Activated T-cell treated with anti-CD3 and anti-CD28 coated beads for 1 hour (primary cell): Measurements from ENCODE around the gene ADAMTS13.
"Not testable (repeated sequence)": the region's sequence is repeated elsewhere in the genome, so short reads cannot be mapped to it uniquely, and the experiment has no call there.

Source experiments
- DNase-seq: peaks from one replicate; pipeline ENCODE4 v3.0.0-alpha.2; 2020; ENCODE audit warnings: low read depth

Gene ADAMTS13

DNA sequence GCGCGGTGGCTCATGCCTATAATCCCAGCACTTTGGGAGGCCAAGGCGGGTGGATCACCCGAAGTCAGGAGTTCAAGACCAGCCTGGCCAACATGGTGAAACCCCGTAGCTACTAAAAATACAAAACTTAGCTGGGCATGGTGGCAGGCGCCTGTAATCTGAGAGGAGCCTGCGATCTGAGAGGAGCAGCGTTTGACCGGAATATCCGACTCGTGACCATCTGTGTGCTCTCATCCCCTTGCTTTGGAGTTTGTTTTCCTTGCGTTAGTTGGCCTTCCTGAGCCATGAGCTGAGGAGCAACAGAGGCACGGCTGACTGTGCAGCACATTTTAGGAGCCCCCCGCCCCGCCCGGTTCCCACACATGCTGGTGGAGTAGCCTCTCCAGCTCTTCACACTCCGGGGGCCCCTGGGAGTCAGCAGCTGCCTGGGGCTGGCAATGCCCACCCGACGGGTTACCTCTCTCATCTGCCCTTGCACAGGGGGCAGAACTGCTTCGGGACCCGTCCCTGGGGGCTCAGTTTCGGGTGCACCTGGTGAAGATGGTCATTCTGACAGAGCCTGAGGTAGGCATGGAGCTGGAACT is 3.0 kb downstream of the ADAMTS13 start:
- DNase-seq, result no peak

DNA sequence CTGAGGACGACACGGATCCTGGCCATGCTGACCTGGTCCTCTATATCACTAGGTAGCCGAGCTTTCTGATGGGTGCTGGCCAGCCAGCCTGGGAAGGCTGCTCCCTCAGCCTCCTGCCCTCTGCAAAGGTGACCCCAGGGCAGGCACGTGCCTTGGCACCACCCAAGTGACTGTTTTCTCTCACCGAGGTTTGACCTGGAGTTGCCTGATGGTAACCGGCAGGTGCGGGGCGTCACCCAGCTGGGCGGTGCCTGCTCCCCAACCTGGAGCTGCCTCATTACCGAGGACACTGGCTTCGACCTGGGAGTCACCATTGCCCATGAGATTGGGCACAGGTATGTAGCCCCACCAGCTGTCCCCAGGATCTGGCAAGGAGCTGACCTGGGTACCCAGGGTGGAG is 3.8 kb downstream of the ADAMTS13 start:
- DNase-seq, result no peak

DNA sequence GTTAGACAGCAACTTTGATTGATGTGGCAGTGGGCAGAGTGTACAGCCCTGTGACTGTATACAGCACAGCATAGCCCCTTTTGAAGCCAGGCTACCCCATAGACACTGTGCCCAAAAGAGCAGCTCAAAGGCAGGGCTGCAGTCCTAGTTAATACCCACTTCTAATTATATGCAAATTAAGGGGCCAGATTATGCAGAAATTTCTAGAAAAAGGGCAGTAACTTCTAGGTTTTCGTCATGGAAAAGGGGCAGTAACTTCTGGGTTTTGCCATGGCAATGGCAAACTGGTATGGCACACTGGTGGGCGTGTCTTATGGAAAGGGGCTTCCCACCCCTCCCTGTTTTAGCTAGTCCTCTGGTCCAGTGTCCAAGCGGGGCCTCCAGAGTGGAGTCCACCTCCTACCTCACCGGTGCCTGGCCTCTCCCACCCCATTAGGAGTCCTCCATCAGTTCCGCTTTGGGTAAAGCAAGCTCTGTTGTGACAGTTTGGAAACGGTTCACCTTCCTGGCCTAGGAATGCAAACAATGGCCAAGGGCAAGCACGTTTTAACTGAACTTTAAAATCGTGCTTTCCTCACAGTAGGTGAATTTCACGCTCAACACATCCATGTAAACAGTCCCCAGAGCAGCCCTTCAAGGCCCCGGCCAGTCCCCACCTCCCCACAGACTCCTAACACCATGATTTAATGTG is 5.6 kb downstream of the ADAMTS13 start:
- no peak for DNase-seq

DNA sequence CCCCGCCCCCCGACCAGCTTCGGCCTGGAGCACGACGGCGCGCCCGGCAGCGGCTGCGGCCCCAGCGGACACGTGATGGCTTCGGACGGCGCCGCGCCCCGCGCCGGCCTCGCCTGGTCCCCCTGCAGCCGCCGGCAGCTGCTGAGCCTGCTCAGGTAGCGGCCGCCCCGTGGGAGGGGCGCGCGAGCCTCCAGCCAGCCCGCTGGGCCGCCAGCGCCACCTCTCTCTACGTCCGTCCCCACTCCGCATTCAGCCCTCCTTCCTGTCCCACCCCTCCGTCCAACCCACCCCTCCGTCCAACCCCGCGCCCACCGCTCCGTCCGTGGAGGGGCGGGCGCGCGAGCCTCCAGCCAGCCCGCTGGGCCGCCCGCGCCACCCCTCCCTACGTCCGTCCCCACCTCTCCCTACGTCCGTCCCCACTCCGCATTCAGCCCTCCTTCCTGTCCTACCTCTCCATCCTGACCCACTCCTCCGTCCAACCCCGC is 6.5 kb downstream of the ADAMTS13 start:
- no peak for DNase-seq

DNA sequence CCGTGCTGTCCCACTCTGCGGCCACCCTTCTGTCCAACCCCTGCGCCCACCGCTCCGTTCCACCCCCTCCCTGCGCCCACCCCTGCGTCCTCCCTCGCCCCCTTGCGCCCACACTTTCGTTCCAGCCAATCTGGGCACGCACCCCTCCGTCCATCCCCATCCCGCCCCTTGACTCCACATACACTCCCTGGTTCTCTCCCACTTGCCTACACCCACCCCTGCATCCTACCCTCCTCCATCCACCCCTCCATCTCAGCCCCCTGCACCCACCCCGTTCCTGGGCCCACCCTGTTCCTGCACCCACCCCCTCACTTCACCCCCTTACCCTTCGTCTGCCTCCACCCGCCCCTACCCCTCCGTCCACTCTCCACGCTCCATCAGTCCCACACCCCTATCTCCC is 7.0 kb downstream of the ADAMTS13 start:
- no peak for DNase-seq

DNA sequence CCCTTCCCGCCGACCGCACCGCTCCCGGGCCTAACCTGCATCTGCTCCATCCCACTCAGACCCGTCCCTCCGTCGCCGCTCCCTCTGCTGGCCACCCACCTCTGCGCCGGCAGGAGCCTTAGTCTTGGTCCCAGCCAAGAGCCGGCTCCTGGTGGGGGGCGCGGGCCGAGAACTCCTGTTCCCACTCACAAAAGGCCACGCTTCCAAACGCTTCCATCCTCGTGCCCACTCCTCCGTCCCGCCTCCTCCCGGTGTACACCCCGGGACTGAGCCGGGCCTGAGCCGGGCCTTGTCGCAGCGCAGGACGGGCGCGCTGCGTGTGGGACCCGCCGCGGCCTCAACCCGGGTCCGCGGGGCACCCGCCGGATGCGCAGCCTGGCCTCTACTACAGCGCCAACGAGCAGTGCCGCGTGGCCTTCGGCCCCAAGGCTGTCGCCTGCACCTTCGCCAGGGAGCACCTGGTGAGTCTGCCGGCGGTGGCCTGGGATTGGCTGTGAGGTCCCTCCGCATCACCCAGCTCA is 7.5 kb downstream of the ADAMTS13 start:
- DNase-seq, result peak; percentile 9

DNA sequence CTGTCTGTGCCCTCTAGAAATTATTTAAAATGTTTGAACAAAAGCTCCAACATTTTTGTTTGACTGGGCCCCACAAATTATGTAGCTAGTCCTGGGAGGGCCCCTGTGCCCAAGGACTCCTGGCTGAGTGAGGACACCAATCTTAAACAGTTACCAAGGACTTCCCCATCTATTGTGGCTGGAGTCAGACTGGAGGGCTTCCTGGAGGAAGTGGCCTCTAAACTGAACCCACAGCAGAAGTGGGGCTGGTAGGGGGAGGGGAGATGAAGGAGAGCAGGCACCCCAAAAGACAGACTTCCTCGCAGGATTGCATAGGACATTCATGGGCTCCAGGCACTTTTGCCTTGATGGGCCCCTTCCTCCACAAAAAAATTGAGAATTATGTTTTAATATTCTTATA is 8.1 kb downstream of the ADAMTS13 start:
- DNase-seq, result no peak

DNA sequence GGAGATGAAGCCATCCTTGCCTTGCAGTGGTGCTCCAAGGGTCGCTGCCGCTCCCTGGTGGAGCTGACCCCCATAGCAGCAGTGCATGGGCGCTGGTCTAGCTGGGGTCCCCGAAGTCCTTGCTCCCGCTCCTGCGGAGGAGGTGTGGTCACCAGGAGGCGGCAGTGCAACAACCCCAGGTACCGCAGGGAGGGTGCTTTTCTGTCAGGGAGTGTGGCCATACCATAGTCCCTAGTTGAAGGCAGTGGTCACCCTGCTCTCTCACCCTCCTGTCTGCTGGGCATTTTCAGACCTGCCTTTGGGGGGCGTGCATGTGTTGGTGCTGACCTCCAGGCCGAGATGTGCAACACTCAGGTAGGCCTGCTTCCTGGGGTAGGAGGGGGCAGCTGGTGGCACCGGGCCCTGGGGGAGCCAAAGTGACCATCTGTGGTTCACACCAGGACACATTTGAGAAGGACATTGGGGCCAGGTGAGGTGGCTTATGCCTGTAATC is 11.2 kb downstream of the ADAMTS13 start:
- DNase-seq, result no peak

DNA sequence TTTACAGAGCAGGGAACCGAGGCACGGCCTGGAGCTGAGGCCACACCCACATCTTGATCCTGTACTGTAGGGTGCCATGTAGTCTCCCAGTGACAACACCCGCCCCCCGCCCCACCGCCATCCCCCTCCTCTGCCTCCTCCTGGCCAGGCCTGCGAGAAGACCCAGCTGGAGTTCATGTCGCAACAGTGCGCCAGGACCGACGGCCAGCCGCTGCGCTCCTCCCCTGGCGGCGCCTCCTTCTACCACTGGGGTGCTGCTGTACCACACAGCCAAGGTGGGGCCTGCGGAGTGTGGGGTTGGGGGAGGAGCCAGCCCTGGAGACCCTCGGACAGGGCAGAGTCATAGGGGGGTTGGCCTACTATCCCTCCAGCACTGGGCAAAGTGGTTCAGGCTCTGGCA is 14.5 kb downstream of the ADAMTS13 start:
- no peak for DNase-seq

DNA sequence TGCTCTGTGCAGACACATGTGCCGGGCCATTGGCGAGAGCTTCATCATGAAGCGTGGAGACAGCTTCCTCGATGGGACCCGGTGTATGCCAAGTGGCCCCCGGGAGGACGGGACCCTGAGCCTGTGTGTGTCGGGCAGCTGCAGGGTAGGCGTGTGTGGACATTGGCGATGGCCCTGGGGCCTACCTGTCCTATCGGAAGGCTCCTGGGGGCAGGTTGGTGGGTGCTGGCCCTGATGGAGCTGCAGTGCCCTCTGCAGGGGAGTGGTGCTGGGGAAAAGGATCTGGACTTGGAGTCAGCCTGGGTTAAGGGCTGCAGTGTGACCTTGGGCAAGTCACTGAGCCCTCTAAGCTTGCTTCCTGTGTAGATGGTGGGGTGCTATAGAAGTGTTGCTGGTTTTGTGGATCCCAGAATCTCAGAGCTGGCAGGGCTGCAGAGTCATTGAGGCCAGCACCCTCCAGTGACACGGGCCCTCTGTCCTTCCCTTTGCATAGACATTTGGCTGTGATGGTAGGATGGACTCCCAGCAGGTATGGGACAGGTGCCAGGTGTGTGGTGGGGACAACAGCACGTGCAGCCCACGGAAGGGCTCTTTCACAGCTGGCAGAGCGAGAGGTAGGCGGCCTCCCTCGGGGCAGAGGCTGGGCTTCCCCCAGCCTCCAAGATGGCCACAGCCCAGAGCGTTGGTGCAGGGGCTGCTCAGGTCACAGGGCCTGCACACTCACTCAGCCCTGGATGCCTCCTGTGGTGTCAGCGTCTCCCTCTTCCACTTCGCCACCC is 15.8 kb downstream of the ADAMTS13 start:
- DNase-seq, result no peak

DNA sequence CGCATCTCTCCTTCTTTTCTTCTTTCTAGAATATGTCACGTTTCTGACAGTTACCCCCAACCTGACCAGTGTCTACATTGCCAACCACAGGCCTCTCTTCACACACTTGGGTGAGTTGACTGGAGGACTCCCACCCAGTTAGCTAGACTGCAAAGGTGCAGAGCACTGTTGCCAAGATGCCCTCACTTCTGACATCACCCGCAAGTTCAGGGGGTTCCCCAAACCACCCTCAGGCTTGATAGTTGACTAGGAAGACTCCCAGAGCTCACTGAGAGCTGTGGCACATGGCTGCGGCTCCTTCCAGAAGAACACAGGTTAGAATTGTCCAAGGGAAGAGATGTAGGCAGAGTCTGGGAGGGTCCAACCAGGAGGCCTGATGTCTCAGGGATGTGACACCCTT is 17.2 kb downstream of the ADAMTS13 start:
- DNase-seq, result no peak

DNA sequence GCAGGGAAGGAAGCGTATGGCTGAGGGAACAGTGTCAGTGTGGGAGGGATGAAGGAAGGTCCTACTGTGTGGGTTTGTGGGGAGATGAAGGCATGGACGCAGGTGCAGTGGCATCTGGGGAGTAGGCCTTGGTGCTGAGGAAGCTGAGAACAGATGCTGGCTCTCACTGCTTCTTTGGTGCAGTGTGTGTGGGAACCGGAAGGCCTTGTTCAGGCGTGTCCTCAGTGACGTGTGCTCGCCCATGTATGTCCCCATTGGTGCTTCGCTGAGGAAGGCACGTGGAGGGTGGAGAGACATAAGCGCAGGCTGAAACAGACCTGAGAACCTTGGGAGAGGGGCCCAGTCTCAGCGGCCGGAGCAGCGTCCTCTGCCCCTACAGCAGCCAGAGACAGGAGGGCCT is 18.7 kb downstream of the ADAMTS13 start:
- no peak for DNase-seq

DNA sequence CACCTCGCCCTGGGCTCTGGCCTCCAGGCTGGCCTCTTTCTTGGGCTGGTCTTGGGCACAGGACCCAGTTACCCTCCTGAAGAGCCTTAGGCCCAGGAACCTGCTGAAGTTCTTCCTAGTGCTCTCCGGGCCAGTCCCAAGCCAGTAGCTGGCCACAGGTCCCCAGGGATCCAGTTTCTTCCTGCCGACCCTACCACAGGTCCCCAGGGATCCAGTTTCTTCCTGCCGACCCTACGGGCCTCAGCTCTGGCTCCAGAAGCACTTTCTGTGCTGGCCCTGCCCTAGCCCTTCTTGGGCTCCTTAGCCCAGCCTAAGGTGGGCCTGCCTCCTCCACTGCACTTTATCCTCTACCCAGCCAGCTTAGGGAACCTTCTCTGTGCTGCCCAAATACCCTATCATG is 19.4 kb downstream of the ADAMTS13 start:
- no peak for DNase-seq

DNA sequence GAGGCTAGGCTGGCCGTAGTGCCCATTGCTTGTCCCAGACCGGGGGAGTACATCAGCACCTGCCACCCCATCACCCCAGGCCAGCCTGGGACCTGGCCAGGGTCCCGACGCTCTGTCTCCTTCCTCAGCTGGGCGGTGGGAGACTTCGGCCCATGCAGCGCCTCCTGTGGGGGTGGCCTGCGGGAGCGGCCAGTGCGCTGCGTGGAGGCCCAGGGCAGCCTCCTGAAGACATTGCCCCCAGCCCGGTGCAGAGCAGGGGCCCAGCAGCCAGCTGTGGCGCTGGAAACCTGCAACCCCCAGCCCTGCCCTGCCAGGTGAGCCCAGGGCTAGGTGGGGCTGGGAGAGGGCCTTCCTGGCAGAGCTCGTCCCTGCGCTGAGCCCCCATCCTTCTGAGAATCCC is 21.1 kb downstream of the ADAMTS13 start:
- no peak for DNase-seq

DNA sequence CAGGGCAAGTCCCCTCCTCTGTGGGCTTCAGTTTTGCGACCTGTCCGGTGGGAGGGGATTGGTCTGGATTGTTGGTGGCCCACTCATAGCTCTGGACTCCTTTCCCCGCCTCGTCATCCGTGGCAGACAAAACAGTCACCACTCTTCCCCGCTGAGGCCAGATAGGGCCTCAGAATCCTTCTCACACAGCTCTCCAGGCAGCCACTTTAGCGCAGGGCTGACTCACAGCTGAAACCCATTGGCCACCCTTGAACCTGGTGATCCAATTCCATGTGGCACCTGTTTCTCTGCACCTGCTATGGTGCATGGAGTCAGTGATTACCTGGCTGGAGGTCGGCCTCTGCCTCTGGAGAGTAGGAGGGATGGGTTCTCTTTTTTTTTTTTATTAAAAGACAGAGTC is 21.8 kb downstream of the ADAMTS13 start:
- no peak for DNase-seq

DNA sequence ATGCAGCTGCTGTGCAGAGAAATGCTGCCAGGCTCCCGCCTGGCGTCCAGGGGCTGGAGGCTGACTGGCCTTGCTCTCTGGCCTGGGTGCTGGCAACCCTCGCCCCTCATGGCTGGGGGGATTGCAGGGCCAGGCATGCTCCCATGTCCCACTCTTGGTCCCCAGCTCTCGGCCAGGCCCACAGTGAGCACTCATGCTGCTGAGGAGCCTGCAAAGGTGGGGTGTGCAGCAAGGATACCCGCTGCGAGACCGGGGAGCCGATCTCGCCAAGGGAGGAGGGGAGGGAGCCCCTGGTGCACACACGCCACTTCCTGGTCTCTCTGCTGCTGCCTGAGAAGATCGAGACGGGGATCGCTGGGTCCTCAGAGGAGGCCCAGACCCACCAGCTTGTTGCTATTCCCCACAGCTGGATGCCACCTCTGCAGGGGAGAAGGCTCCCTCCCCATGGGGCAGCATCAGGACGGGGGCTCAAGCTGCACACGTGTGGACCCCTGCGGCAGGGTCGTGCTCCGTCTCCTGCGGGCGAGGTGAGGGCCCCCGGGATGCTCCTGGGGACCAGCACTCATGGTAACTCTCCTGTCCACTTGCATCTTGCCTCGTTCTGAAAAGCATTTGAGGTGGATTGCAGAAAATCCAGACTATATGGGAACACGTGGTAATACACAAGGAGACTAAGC is 23.3 kb downstream of the ADAMTS13 start:
- no peak for DNase-seq

DNA sequence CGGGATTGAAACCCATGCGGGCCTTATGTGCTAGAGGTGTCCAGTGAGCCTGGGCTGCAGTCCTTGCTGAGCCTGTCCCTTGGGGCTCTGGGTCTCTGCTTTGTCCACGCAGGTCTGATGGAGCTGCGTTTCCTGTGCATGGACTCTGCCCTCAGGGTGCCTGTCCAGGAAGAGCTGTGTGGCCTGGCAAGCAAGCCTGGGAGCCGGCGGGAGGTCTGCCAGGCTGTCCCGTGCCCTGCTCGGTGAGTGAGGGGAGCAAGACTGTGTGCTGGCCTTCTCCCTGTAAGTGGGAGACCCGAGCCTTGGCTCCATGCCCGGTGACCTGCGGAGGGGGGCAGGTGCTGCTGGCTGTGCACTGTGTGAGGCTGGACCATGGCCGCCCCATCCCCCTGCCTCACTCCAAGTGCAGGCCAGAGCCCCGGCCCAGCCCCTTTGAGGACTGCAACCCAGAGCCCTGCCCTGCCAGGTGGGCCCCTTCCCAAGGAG is 26.4 kb downstream of the ADAMTS13 start:
- no peak for DNase-seq

DNA sequence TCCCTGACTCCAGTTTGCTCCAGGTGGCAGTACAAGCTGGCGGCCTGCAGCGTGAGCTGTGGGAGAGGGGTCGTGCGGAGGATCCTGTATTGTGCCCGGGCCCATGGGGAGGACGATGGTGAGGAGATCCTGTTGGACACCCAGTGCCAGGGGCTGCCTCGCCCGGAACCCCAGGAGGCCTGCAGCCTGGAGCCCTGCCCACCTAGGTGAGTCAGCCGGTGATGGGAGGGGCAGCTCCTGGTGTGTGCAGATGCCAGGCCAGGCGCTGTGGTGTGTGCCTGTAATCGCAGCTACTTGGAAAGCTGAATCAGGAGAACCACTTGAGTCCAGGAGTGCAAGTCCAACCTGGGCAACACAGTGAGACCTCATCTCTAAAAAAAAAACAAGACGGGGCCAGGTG is 27.6 kb downstream of the ADAMTS13 start:
- no peak for DNase-seq

DNA sequence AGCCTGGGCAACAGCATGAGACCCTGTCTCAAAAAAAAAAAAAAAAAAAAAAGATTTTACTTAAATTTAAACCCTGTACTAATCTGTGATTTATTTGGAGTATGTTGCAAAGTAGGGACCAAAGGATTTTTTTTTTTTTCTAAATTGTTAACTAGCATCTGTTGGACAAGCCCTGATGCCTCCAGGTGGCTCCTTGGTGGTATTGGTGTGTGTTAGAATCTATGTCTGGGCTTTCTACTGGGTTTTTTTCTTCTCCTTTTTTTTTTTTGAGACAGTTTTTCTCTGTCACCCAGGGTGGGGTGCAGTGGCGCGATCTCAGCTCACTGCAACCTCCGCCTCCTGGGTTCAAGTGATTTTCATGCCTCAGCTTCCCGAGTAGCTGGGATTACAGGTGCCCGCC is 29.7 kb downstream of the ADAMTS13 start:
- not testable (repeated sequence) for DNase-seq

DNA sequence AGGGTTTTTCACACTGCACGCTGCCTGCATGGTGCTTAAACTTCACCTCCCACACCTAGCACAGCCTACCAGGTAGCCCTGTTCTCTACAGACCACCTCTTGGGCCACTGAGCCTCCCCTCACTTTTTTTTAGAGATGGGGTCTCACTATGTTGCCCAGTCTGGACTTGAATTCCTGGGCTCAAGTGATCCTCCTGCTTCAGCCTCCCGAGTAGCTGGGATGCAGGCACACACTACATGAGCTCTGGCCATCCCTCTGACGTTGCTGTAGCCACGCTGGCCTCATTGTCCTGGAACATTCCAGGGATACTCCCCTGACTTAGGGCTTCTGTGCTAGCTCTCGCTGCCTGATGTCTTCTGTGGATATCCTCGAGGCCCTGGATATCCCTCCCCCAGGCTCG is 30.4 kb downstream of the ADAMTS13 start:
- DNase-seq, result no peak

DNA sequence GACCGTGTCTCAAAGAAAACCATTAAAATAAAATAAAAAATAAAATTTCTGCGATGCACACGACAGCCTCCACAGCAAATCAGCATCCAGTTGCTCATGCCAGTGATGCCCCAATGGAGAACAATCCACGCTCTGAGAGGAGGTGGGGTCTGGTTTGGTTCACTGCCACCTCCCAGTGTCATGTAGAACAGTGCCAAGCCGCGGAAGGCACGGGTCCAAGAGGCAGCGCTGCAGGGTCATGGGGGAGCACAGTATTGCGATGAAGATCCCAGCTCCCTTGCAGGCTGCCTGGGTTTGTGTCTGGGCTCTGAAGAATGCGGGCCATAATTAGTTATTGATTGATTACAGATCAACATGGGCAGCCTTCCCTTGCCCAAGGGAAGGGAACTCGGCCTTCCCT is 31.5 kb downstream of the ADAMTS13 start:
- DNase-seq, result no peak

DNA sequence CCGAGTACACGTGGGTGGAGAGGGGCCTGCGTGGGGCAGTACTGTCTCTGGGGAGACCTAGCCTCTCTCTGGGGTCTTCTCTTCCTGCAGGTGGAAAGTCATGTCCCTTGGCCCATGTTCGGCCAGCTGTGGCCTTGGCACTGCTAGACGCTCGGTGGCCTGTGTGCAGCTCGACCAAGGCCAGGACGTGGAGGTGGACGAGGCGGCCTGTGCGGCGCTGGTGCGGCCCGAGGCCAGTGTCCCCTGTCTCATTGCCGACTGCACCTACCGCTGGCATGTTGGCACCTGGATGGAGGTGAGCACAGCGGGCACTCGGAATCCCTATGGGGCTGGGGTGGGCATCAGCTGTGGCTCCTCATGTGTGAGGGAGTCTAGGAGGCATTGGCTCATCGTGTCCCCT is 32.2 kb downstream of the ADAMTS13 start:
- no peak for DNase-seq
